KG1 (cell line): ENCODE measurements around the gene MT2A.

Source experiments
- DNase-seq: peaks from one replicate; lab custom pipeline; 2025; lab: John Stamatoyannopoulos, UW

The MT2A gene

GRCh38 chr16:56600398-56600999 is 7.9 kb upstream of the MT2A start:
- no peak for DNase-seq

- no peak for DNase-seq
Measured at GRCh38 chr16:56601325-56601724, 7.1 kb upstream of the MT2A start.

- DNase-seq: no peak
Measured at GRCh38 chr16:56603589-56603988, 4.8 kb upstream of the MT2A start.

GRCh38 chr16:56604966-56605365 is 3.4 kb upstream of the MT2A start:
- DNase-seq: no peak

GRCh38 chr16:56605475-56605874 is 2.9 kb upstream of the MT2A start:
- no peak for DNase-seq

GRCh38 chr16:56606071-56606475 is 2.3 kb upstream of the MT2A start:
- no peak for DNase-seq

- DNase-seq: no peak
Measured at GRCh38 chr16:56606476-56607108, 1.8 kb upstream of the MT2A start.

- DNase-seq: no peak
Measured at GRCh38 chr16:56607109-56607618, 1.2 kb upstream of the MT2A start.

- DNase-seq: no peak
Measured at GRCh38 chr16:56607675-56608042, 725 bp upstream of the MT2A start.

- no peak for DNase-seq
Measured at GRCh38 chr16:56608876-56609462, 585 bp downstream of the MT2A start.

GRCh38 chr16:56609463-56609921 is 1.1 kb downstream of the MT2A start:
- peak; percentile 70 for DNase-seq

GRCh38 chr16:56610017-56610608 is 1.7 kb downstream of the MT2A start:
- DNase-seq: no peak

- no peak for DNase-seq
Measured at GRCh38 chr16:56610609-56611111, 2.3 kb downstream of the MT2A start.

GRCh38 chr16:56611281-56611833 is 3.0 kb downstream of the MT2A start:
- no peak for DNase-seq

- DNase-seq: no peak
Measured at GRCh38 chr16:56613706-56614105, 5.3 kb downstream of the MT2A start.

GRCh38 chr16:56614549-56614991 is 6.2 kb downstream of the MT2A start:
- DNase-seq: no peak

GRCh38 chr16:56615353-56615752 is 7.0 kb downstream of the MT2A start:
- no peak for DNase-seq

- no peak for DNase-seq
Measured at GRCh38 chr16:56616608-56617211, 8.3 kb downstream of the MT2A start.

GRCh38 chr16:56617212-56618085 is 9.1 kb downstream of the MT2A start:
- DNase-seq: no peak

GRCh38 chr16:56618138-56618537 is 9.8 kb downstream of the MT2A start:
- no peak for DNase-seq

GRCh38 chr16:56620339-56620897 is 12.0 kb downstream of the MT2A start:
- DNase-seq: no peak
